GM23338 (cell line): ENCODE measurements around the gene ADCY7. TPM values are rescaled to one million over a fixed set of nuclear protein-coding genes. Genes with fewer than 3 reads are reported as not detected.

Source experiments
- ATAC-seq: fragments of 200-7000 bp; cut with Tn5 transposase; 3 replicates; pipeline ENCODE4 v1.9.1; 2020
- DNase-seq: peaks from one replicate; pipeline ENCODE4 v3.0.0-alpha.2; 2015; ENCODE audit warnings: low spot score
- H2AFZ ChIP-seq: fragments of 200-600 bp; sonication (generic); 2 replicates; pipeline ENCODE4 v1.8.0; 2016; ENCODE audit warnings: antibody characterized with exemption, mild to moderate bottlenecking, moderate library complexity
- H3F3A ChIP-seq: fragments of 200-600 bp; sonication (generic); replicated peaks from 2 replicates; pipeline ENCODE4 v1.8.0; 2017; ENCODE audit warnings: antibody characterized with exemption, mixed run types, low read depth
- H3K27ac ChIP-seq: fragments of 200-600 bp; sonication (generic); 2 replicates; pipeline ENCODE4 v1.6.1; 2016; ENCODE audit warnings: low read depth
- H3K27me3 ChIP-seq: fragments of 200-600 bp; sonication (generic); 2 replicates; pipeline ENCODE4 v1.8.0; 2016; ENCODE audit warnings: mild to moderate bottlenecking, mixed run types, moderate library complexity; ENCODE audit not compliant: insufficient read depth
- H3K36me3 ChIP-seq: fragments of 200-600 bp; sonication (generic); 2 replicates; pipeline ENCODE4 v1.8.0; 2016; ENCODE audit warnings: mild to moderate bottlenecking; ENCODE audit not compliant: insufficient read depth
- H3K4me1 ChIP-seq: fragments of 200-600 bp; sonication (generic); 2 replicates; pipeline ENCODE4 v1.8.0; 2016; ENCODE audit warnings: mild to moderate bottlenecking, moderate library complexity; ENCODE audit not compliant: insufficient read depth
- H3K4me2 ChIP-seq: fragments of 200-600 bp; sonication (generic); 2 replicates; pipeline ENCODE4 v1.7.1; 2017; ENCODE audit warnings: mixed run types
- H3K4me3 ChIP-seq: fragments of 200-600 bp; sonication (generic); 2 replicates; pipeline ENCODE4 v1.6.1; 2016; ENCODE audit warnings: mixed run types
- H3K79me2 ChIP-seq: fragments of 200-600 bp; sonication (generic); replicated peaks from 2 replicates; pipeline ENCODE4 v1.8.0; 2017; ENCODE audit warnings: mild to moderate bottlenecking; ENCODE audit not compliant: insufficient read depth
- H3K9me2 ChIP-seq: fragments of 200-600 bp; sonication (generic); 2 replicates; pipeline ENCODE4 v1.8.0; 2017; ENCODE audit not compliant: insufficient read depth
- H4K20me1 ChIP-seq: fragments of 200-600 bp; sonication (generic); replicated peaks from 2 replicates; pipeline ENCODE4 v1.8.0; 2017; ENCODE audit warnings: mild to moderate bottlenecking; ENCODE audit not compliant: insufficient read depth
- H3K27ac Mint-ChIP-seq: 2 replicates; pipeline ENCODE4 v1.8.0; 2020; ENCODE audit warnings: inconsistent platforms, mild to moderate bottlenecking, moderate library complexity, mixed read lengths
- H3K27me3 Mint-ChIP-seq: 3 replicates; pipeline ENCODE4 v1.8.0; 2022; ENCODE audit warnings: low read depth, mild to moderate bottlenecking, moderate library complexity, mixed read lengths, inconsistent platforms; ENCODE audit not compliant: insufficient read depth, poor library complexity
- H3K36me3 Mint-ChIP-seq: 3 replicates; pipeline ENCODE4 v1.8.0; 2021; ENCODE audit warnings: low read depth, mild to moderate bottlenecking, inconsistent platforms, moderate library complexity, mixed read lengths
- H3K4me1 Mint-ChIP-seq: 3 replicates; pipeline ENCODE4 v1.8.0; 2020; ENCODE audit warnings: mild to moderate bottlenecking, inconsistent platforms, mixed read lengths
- H3K4me3 Mint-ChIP-seq: 3 replicates; pipeline ENCODE4 v1.8.0; 2021; ENCODE audit warnings: moderate library complexity, mild to moderate bottlenecking, inconsistent platforms, mixed read lengths
- H3K9me3 Mint-ChIP-seq: 3 replicates; pipeline ENCODE4 v1.8.0; 2020; ENCODE audit warnings: moderate library complexity, mild to moderate bottlenecking, inconsistent platforms, mixed read lengths
- CREB1 ChIP-seq: fragments of 250-450 bp; sonication (Bioruptor Pico); IDR thresholded peaks from 2 replicates; pipeline ENCODE4 v1.5.0; 2020; ENCODE audit warnings: low read depth, mild to moderate bottlenecking, moderate library complexity
- CTCF ChIP-seq, 2 experiments: fragments of 200-600 bp in 1 of 2; sonication (generic) in 1 of 2; conservative IDR thresholded peaks; 2 replicates each; pipeline versions ENCODE4 v1.5.1 to v1.6.1; 2016 to 2017; ENCODE audit warnings: antibody characterized with exemption in 2 of 2, low read depth in 2 of 2, mild to moderate bottlenecking in 2 of 2, moderate library complexity in 1 of 2
- ETS1 ChIP-seq: IDR thresholded peaks from 2 replicates; pipeline ENCODE4 v1.6.1; 2016; ENCODE audit warnings: antibody characterized with exemption
- EZH2 ChIP-seq: fragments of 200-600 bp; sonication (generic); IDR thresholded peaks from one replicate; pipeline ENCODE4 v1.8.0; 2017; ENCODE audit warnings: antibody characterized with exemption, mild to moderate bottlenecking, low read depth; ENCODE audit not compliant: unreplicated experiment
- EZH2phosphoT487 ChIP-seq: fragments of 200-600 bp; sonication (generic); IDR thresholded peaks from one replicate; pipeline ENCODE4 v1.8.1; 2018; ENCODE audit warnings: antibody characterized with exemption; ENCODE audit not compliant: unreplicated experiment
- JUNB ChIP-seq: IDR thresholded peaks from one replicate; pipeline ENCODE4 v1.6.1; 2016; ENCODE audit warnings: antibody characterized with exemption; ENCODE audit not compliant: unreplicated experiment
- NANOG ChIP-seq: IDR thresholded peaks from 2 replicates; pipeline ENCODE4 v1.6.1; 2016; ENCODE audit warnings: antibody characterized with exemption, borderline replicate concordance
- POLR2AphosphoS5 ChIP-seq: IDR thresholded peaks from 2 replicates; pipeline ENCODE4 v1.6.1; 2016; ENCODE audit warnings: antibody characterized with exemption, low read depth
- REST ChIP-seq: IDR thresholded peaks from one replicate; pipeline ENCODE4 v1.6.1; 2018; ENCODE audit warnings: antibody characterized with exemption; ENCODE audit not compliant: unreplicated experiment
- STAT1 ChIP-seq: IDR thresholded peaks from one replicate; pipeline ENCODE4 v1.6.1; 2016; ENCODE audit warnings: antibody characterized with exemption; ENCODE audit not compliant: unreplicated experiment
- ZNF114 ChIP-seq: fragments of 250-450 bp; sonication (Bioruptor Pico); IDR thresholded peaks from 2 replicates; pipeline ENCODE4 v1.5.0; 2020; ENCODE audit warnings: mild to moderate bottlenecking, moderate library complexity
- ZNF462 ChIP-seq: fragments of 250-450 bp; sonication (Bioruptor Pico); IDR thresholded peaks from 2 replicates; pipeline ENCODE4 v1.5.0; 2020; ENCODE audit warnings: mild to moderate bottlenecking, moderate library complexity
- polyA plus RNA-seq: library from polyadenylated mRNA; unstranded; fragments of >200 nt; fragmentation: Nextera tagmentation; extraction: Ambion mirVana; gene quantifications from 2 replicates; pipeline ENCODE4 v1.2.1, GENCODE V29; 2016
- total RNA-seq: library from RNA; depleted of rRNA; stranded (reverse); fragments of >200 nt; shearing (Covaris generic); gene quantifications from 2 replicates; pipeline ENCODE4 v1.2.3, GENCODE V29; 2014

ADCY7 gene
- total and polyA plus RNA-seq, 2 experiments from 2014 or later = 2.4 to 10.5 TPM

GRCh38 chr16:50311134-50311528, 44.8 kb downstream of the ADCY7 start:
- Histone ChIP-seq H3K36me3 (0 out of 2 replicates have a peak, but pooled peaks cover 4% of the 10 kb centered on the region), H3K4me3 (no peak overlapping the region), H2AFZ (no peak overlapping the region), H3F3A (no peaks in the 10 kb centered on the region), H3K79me2 (no peaks in the 10 kb centered on the region), H3K9me2 (no peaks in the 10 kb centered on the region), H3K4me1 (no peaks in the 10 kb centered on the region), H4K20me1 (0 out of 2 replicates have a peak, but pooled peaks cover 4% of the 10 kb centered on the region), H3K27ac (no peak overlapping the region), H3K4me2 (no peak overlapping the region), H3K27me3 (no peaks in the 10 kb centered on the region)
- Mint-ChIP-seq H3K27me3 (peaks cover 17% of the 10 kb centered on the region), H3K36me3 (peaks cover 7% of the 10 kb centered on the region), H3K9me3 (no peaks in the 10 kb centered on the region), H3K4me3 (no peak overlapping the region), H3K27ac (no peak overlapping the region), H3K4me1 (no peaks in the 10 kb centered on the region)
- ATAC-seq (no peak), DNase-seq (no peak)
- TF ChIP-seq CREB1 = no peak
- TF ChIP-seq EZH2phosphoT487 = no peak
- TF ChIP-seq NANOG = no peak
- TF ChIP-seq POLR2AphosphoS5 = no peak
- no peak for TF ChIP-seq EZH2
- no peak for TF ChIP-seq CTCF (conservative IDR thresholded peaks at IDR 0.05; ENCODE audit: low read depth in 2 of 2)
- no peak for TF ChIP-seq ZNF462 (CRISPR knock-in tag)
- TF ChIP-seq ZNF114 = no peak
- TF ChIP-seq REST = no peak
- no peak for TF ChIP-seq STAT1
- TF ChIP-seq ETS1 = no peak
- no peak for TF ChIP-seq JUNB
